Skeletal muscle cell (primary cell): ENCODE measurements around the gene RHOF.

Source experiments
- DNase-seq: peaks from one replicate; pipeline ENCODE4 v3.0.0-alpha.2; 2010; ENCODE audit warnings: low read depth
- H3K4me3 ChIP-seq: 2 replicates; pipeline ENCODE4 v1.5.1; 2011; ENCODE audit warnings: low read depth, mild to moderate bottlenecking, control low read depth, low read length, moderate library complexity

The RHOF gene

GRCh38 chr12:121793440-121793837 is at the start of gene RHOF:
TSS of gene RHOF (minus strand) at chr12:121793688. CDS start at chr12:121793633, 55 bp downstream.
- DNase-seq: no peak

GRCh38 chr12:121839993-121840761 is 46.7 kb upstream of the RHOF start:
- H3K4me3 ChIP-seq: peak overlapping the region; percentile 60
- DNase-seq: no peak

More at GRCh38 chr12:121793440-121793837, at the start of gene RHOF:
- peak within 1 kb of the TSS; percentile 53 for H3K4me3 ChIP-seq

GRCh38 chr12:121839106-121839992 is 45.9 kb upstream of the RHOF start:
- peak overlapping the region; percentile 60 for H3K4me3 ChIP-seq
- peak; percentile 90 for DNase-seq

- H3K4me3 ChIP-seq: no peak overlapping the region
- no peak for DNase-seq
These were observed 44.6 kb upstream of the RHOF start for GRCh38 chr12:121838126-121838525.

GRCh38 chr12:121837680-121838079 is 44.2 kb upstream of the RHOF start:
- no peak for DNase-seq
- H3K4me3 ChIP-seq: no peak overlapping the region

GRCh38 chr12:121831571-121832245 is 38.2 kb upstream of the RHOF start:
- no peak for DNase-seq
- H3K4me3 ChIP-seq: no peak overlapping the region

- H3K4me3 ChIP-seq: no peak overlapping the region
- DNase-seq: no peak
These were observed 37.2 kb upstream of the RHOF start for GRCh38 chr12:121830588-121831265.

GRCh38 chr12:121830134-121830533 is 36.6 kb upstream of the RHOF start:
- H3K4me3 ChIP-seq: no peak overlapping the region
- DNase-seq: no peak

GRCh38 chr12:121829250-121829918 is 35.9 kb upstream of the RHOF start:
- no peak for DNase-seq
- no peak overlapping the region for H3K4me3 ChIP-seq

GRCh38 chr12:121828826-121829225 is 35.3 kb upstream of the RHOF start:
- no peak overlapping the region for H3K4me3 ChIP-seq
- DNase-seq: no peak

- DNase-seq: no peak
- H3K4me3 ChIP-seq: no peak overlapping the region
These were observed 34.8 kb upstream of the RHOF start for GRCh38 chr12:121828306-121828705.

GRCh38 chr12:121827351-121828099 is 34.0 kb upstream of the RHOF start:
- DNase-seq: no peak
- no peak overlapping the region for H3K4me3 ChIP-seq

- DNase-seq: no peak
- no peak overlapping the region for H3K4me3 ChIP-seq
These were observed 33.0 kb upstream of the RHOF start for GRCh38 chr12:121826318-121827150.

GRCh38 chr12:121825041-121825523 is 31.6 kb upstream of the RHOF start:
- no peak overlapping the region for H3K4me3 ChIP-seq
- no peak for DNase-seq

- no peak overlapping the region for H3K4me3 ChIP-seq
- no peak for DNase-seq
These were observed 30.2 kb upstream of the RHOF start for GRCh38 chr12:121823727-121824115.

- no peak overlapping the region for H3K4me3 ChIP-seq
- DNase-seq: no peak
These were observed 29.7 kb upstream of the RHOF start for GRCh38 chr12:121823101-121823726.
